Gastrocnemius medialis (tissue), 4 donors: ENCODE data around the gene TAS2R19. TPM values are rescaled to one million over a fixed set of nuclear protein-coding genes. Genes with fewer than 3 reads are reported as not detected.
"Not testable (repeated sequence)": the region's sequence is repeated elsewhere in the genome, so short reads cannot be mapped to it uniquely, and the experiment has no call there.

Source experiments
- ATAC-seq, 2 donors: fragments of 150-250 bp; one replicate each; pipeline ENCODE4 v1.9.1; 2016
- DNase-seq, 2 donors: peaks; one replicate each; pipeline ENCODE4 v3.0.0-alpha.2; 2019
- H3K27ac ChIP-seq, 4 donors: fragments of 200-600 bp; sonication (generic); 1 replicate in 1 of 4; 2 replicates in 3 of 4; pipeline ENCODE4 v1.5.1; 2016 to 2018; ENCODE audit warnings: mild to moderate bottlenecking in 2 of 4, moderate library complexity in 1 of 4
- H3K27me3 ChIP-seq, 3 donors: fragments of 200-600 bp; sonication (generic) in 2 of 3; 1 replicate in 1 of 3; 2 replicates in 2 of 3; pipeline versions ENCODE4 v1.5.1 to v1.6.0; 2016 to 2019; ENCODE audit warnings: mild to moderate bottlenecking in 1 of 3, moderate library complexity in 1 of 3
- H3K36me3 ChIP-seq, 2 donors: fragments of 200-600 bp; sonication (generic) in 1 of 2; one replicate each; pipeline ENCODE4 v1.5.1; 2017 to 2018
- H3K4me1 ChIP-seq, 2 donors: fragments of 200-600 bp; sonication (generic) in 1 of 2; one replicate each; pipeline ENCODE4 v1.5.1; 2016 to 2017; ENCODE audit warnings: mild to moderate bottlenecking in 2 of 2
- H3K4me3 ChIP-seq, 4 donors: fragments of 200-600 bp; sonication (generic) in 3 of 4; 1 replicate in 1 of 4; 2 replicates in 3 of 4; pipeline ENCODE4 v1.5.1; 2016 to 2019; ENCODE audit warnings: mild to moderate bottlenecking in 2 of 4
- H3K9me3 ChIP-seq, 3 donors: fragments of 200-600 bp; sonication (generic) in 2 of 3; 1 replicate in 1 of 3; 2 replicates in 2 of 3; pipeline ENCODE4 v1.5.1; 2016 to 2019
- POLR2A ChIP-seq, 2 donors: fragments of 450-650 bp; IDR thresholded peaks; one replicate each; pipeline ENCODE4 v1.6.1; 2017; ENCODE audit warnings: antibody characterized with exemption in 2 of 2, mild to moderate bottlenecking in 2 of 2, moderate library complexity in 2 of 2
- in situ Hi-C, 4 donors: fragments of 200-750 bp; cut with MboI; loops; one replicate each; pipeline versions ENCODE4 v1.15.0 to v1.8.0; 2017; ENCODE audit warnings: low sequenced_read_pairs in 4 of 4
- intact Hi-C: fragments of 100-400 bp; cut with DNase I; formaldehyde crosslinking; loops from one replicate; pipeline ENCODE4 v1.15.1; 2023; ENCODE audit warnings: low total_unique reads
- total RNA-seq, 4 donors: library from RNA; depleted of rRNA; stranded (reverse); fragments of >200 nt; gene quantifications; one replicate each; pipeline versions ENCODE4 v1.1.0 to v1.2.3, GENCODE V29; 2016
- TF ChIP-seq, protein P1 (sequence below), 5 experiments: fragments of 450-650 bp in 3 of 5; fragments of 200-600 bp in 2 of 5; sonication (generic) in 2 of 5; IDR thresholded peaks in 4 of 5; conservative IDR thresholded peaks in 1 of 5; 1 replicate in 4 of 5; 2 replicates in 1 of 5; pipeline ENCODE4 v1.5.1; 2016 to 2019; ENCODE audit warnings: antibody characterized with exemption in 5 of 5, mild to moderate bottlenecking in 3 of 5, moderate library complexity in 3 of 5

The TAS2R19 gene
- total RNA-seq, 4 donors from 2014 or later, result 2.5 TPM; not detected in 3

GRCh38 chr12:11067514-11067913 lies 45.1 kb upstream of the TAS2R19 start:
- DNase-seq, result peak in 1 of 2 donors; percentile 28
- H3K9me3 ChIP-seq, result no peaks in the 10 kb centered on the region
- intact Hi-C loops, result no loop called here
- no peak overlapping the region for H3K4me3 ChIP-seq
- no peak overlapping the region for H3K27ac ChIP-seq
- H3K27me3 ChIP-seq, result no peaks in the 10 kb centered on the region
- in situ Hi-C loops, result no loop called here
- peaks cover 0 to 13% of the 10 kb centered on the region in 2 donors for H3K4me1 ChIP-seq
- H3K36me3 ChIP-seq, result no peaks in the 10 kb centered on the region
- TF ChIP-seq POLR2A (IDR thresholded peaks at IDR 0.05), result no peak
- TF ChIP-seq, protein P1, sequence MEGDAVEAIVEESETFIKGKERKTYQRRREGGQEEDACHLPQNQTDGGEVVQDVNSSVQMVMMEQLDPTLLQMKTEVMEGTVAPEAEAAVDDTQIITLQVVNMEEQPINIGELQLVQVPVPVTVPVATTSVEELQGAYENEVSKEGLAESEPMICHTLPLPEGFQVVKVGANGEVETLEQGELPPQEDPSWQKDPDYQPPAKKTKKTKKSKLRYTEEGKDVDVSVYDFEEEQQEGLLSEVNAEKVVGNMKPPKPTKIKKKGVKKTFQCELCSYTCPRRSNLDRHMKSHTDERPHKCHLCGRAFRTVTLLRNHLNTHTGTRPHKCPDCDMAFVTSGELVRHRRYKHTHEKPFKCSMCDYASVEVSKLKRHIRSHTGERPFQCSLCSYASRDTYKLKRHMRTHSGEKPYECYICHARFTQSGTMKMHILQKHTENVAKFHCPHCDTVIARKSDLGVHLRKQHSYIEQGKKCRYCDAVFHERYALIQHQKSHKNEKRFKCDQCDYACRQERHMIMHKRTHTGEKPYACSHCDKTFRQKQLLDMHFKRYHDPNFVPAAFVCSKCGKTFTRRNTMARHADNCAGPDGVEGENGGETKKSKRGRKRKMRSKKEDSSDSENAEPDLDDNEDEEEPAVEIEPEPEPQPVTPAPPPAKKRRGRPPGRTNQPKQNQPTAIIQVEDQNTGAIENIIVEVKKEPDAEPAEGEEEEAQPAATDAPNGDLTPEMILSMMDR (IDR thresholded peaks at IDR 0.05 in 4 of 5, conservative IDR thresholded peaks at IDR 0.05 in 1 of 5), result no peak
- peak in 1 of 2 donors; percentile 84 for ATAC-seq

- H3K4me3 ChIP-seq, H3K27ac ChIP-seq, ATAC-seq, H3K9me3 ChIP-seq, DNase-seq, H3K4me1 ChIP-seq, in situ Hi-C loops, H3K27me3 ChIP-seq, H3K36me3 ChIP-seq, intact Hi-C loops: not testable (repeated sequence)
These were observed 39.8 kb upstream of the TAS2R19 start, which contains the start of gene TAS2R46 for GRCh38 chr12:11062194-11062593. TAS2R46 (minus strand) TSS chr12:11062294; CDS start chr12:11062294, 0 bp downstream.

- Histone ChIP-seq H3K27me3 (no peaks in the 10 kb centered on the region), H3K27ac (no peak overlapping the region), H3K4me1 (no peaks in the 10 kb centered on the region), H3K4me3 (no peak overlapping the region), H3K9me3 (no peaks in the 10 kb centered on the region), H3K36me3 (no peaks in the 10 kb centered on the region)
- TF ChIP-seq, protein P1 (IDR thresholded peaks at IDR 0.05 in 4 of 5, conservative IDR thresholded peaks at IDR 0.05 in 1 of 5), result no peak
- TF ChIP-seq POLR2A (IDR thresholded peaks at IDR 0.05), result no peak
- intact Hi-C loops, result no loop called here
- ATAC-seq, result no peak
- no peak for DNase-seq
- in situ Hi-C loops, result no loop called here
These were observed 37.4 kb upstream of the TAS2R19 start for GRCh38 chr12:11059784-11060183.

- TF ChIP-seq POLR2A (IDR thresholded peaks at IDR 0.05), result no peak
- TF ChIP-seq, protein P1 (IDR thresholded peaks at IDR 0.05 in 4 of 5, conservative IDR thresholded peaks at IDR 0.05 in 1 of 5), result no peak
- Histone ChIP-seq H3K27me3 (no peaks in the 10 kb centered on the region), H3K9me3 (no peaks in the 10 kb centered on the region), H3K27ac (no peak overlapping the region), H3K36me3 (no peaks in the 10 kb centered on the region), H3K4me3 (no peak overlapping the region), H3K4me1 (no peaks in the 10 kb centered on the region)
- in situ Hi-C loops (no loop called here), intact Hi-C loops (no loop called here)
- ATAC-seq (no peak), DNase-seq (no peak)
These were observed 36.6 kb upstream of the TAS2R19 start for GRCh38 chr12:11059041-11059440.

- DNase-seq, result no peak
- ATAC-seq, result no peak
- Histone ChIP-seq H3K36me3 (no peaks in the 10 kb centered on the region), H3K4me1 (no peaks in the 10 kb centered on the region), H3K9me3 (no peaks in the 10 kb centered on the region), H3K27me3 (no peaks in the 10 kb centered on the region), H3K4me3 (no peak overlapping the region), H3K27ac (no peak overlapping the region)
- in situ Hi-C loops, result no loop called here
- TF ChIP-seq, protein P1 (IDR thresholded peaks at IDR 0.05 in 4 of 5, conservative IDR thresholded peaks at IDR 0.05 in 1 of 5), result no peak
- no peak for TF ChIP-seq POLR2A (IDR thresholded peaks at IDR 0.05)
- intact Hi-C loops, result no loop called here
These were observed 32.9 kb upstream of the TAS2R19 start for GRCh38 chr12:11055306-11055705.

- H3K9me3 ChIP-seq, H3K4me1 ChIP-seq, in situ Hi-C loops, H3K4me3 ChIP-seq, DNase-seq, H3K36me3 ChIP-seq, H3K27me3 ChIP-seq, ATAC-seq, intact Hi-C loops, H3K27ac ChIP-seq: not testable (repeated sequence)
These were observed 27.5 kb upstream of the TAS2R19 start for GRCh38 chr12:11049806-11050531.

DNA sequence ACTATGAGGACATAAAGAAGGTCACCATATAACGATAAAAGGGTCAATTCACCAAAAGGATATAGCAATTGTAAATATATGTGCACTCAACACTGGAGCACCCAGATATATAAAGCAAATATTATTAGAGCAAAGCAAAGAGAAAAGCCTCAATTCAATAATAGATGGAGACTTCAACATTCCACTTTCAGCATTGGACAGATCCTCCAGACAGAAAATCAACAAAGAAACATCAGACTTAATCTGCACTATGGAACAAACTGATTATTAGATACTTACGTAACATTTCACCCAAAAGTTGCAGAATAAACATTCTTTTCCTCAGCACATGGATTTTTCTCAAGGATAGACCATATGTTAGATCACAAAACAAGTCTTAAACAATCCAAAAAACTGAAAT lies 18.9 kb upstream of the TAS2R19 start:
- ATAC-seq, H3K27ac ChIP-seq, intact Hi-C loops, H3K4me3 ChIP-seq, H3K36me3 ChIP-seq, H3K4me1 ChIP-seq, H3K9me3 ChIP-seq, in situ Hi-C loops, H3K27me3 ChIP-seq, DNase-seq: not testable (repeated sequence)
